H1 (cell line): ENCODE data around the gene LCOR. TPM values are rescaled to one million over a fixed set of nuclear protein-coding genes. Genes with fewer than 3 reads are reported as not detected.

Source experiments
- CTCF ChIA-PET: fragments of 300-600 bp; sonication (Branson Sonifier 250); formaldehyde crosslinking; loops from one replicate; lab custom pipeline; 2021; ENCODE audit not compliant: partially characterized antibody; lab: Charles Lee
- POLR2A ChIA-PET: fragments of 300-600 bp; sonication (Branson Sonifier 250); formaldehyde crosslinking; loops from one replicate; lab custom pipeline; 2021; ENCODE audit warnings: inconsistent platforms; ENCODE audit not compliant: partially characterized antibody; lab: Charles Lee
- DNase-seq, 2 experiments: peaks; one replicate each; pipeline versions ENCODE4 v3.0.0 to v3.0.0-alpha.2; 2010 to 2022; ENCODE audit warnings: low spot score in 2 of 2, low read depth in 1 of 2, mixed read lengths in 1 of 2
- FAIRE-seq: peaks from 2 replicates; lab custom pipeline; 2011; peaks lifted over from hg19 to GRCh38; lab: Jason Lieb, UNC
- H2AFZ ChIP-seq: 2 replicates; pipeline ENCODE4 v1.8.1; 2012; ENCODE audit warnings: low read length, inconsistent platforms
- H2AK5ac ChIP-seq: 2 replicates; pipeline ENCODE4 v1.6.1; 2013; ENCODE audit warnings: low read depth, low read length
- H2BK120ac ChIP-seq: replicated peaks from 2 replicates; pipeline ENCODE3; 2013; ENCODE audit warnings: low read depth, low read length, inconsistent platforms
- H2BK12ac ChIP-seq: 2 replicates; pipeline ENCODE4 v1.6.1; 2013; ENCODE audit warnings: low read depth, low read length
- H2BK15ac ChIP-seq: 2 replicates; pipeline ENCODE4 v1.6.1; 2013; ENCODE audit warnings: low read length
- H2BK20ac ChIP-seq: 2 replicates; pipeline ENCODE4 v1.6.1; 2013; ENCODE audit warnings: low read length
- H2BK5ac ChIP-seq: 2 replicates; pipeline ENCODE4 v1.6.1; 2013; ENCODE audit warnings: low read depth, low read length
- H3K14ac ChIP-seq: 2 replicates; pipeline ENCODE4 v1.6.1; 2013; ENCODE audit warnings: inconsistent platforms; ENCODE audit not compliant: insufficient read length
- H3K18ac ChIP-seq: 2 replicates; pipeline ENCODE4 v1.6.1; 2013; ENCODE audit warnings: low read length; ENCODE audit errors: extremely low read depth
- H3K23ac ChIP-seq: 2 replicates; pipeline ENCODE4 v1.6.1; 2013; ENCODE audit warnings: inconsistent platforms; ENCODE audit not compliant: insufficient read length
- H3K23me2 ChIP-seq: 2 replicates; pipeline ENCODE4 v1.6.1; 2013; ENCODE audit warnings: low read depth, low read length
- H3K27ac ChIP-seq: 2 replicates; pipeline ENCODE4 v1.6.1; 2011; ENCODE audit warnings: low read depth, low read length, inconsistent platforms
- H3K27me3 ChIP-seq, 4 experiments: replicated peaks in 1 of 4; 1 replicate in 1 of 4; 2 replicates in 3 of 4; pipeline versions ENCODE4 v1.6.1 to v1.8.1; 2011 to 2013; ENCODE audit warnings: low read length in 3 of 4, mild to moderate bottlenecking in 3 of 4, inconsistent platforms in 2 of 4, mixed read lengths in 2 of 4, moderate library complexity in 1 of 4; ENCODE audit not compliant: control insufficient read depth in 3 of 4, insufficient read depth in 3 of 4; ENCODE audit errors: extremely low read depth in 1 of 4
- H3K36me3 ChIP-seq, 4 experiments: 2 replicates each; pipeline versions ENCODE4 v1.6.1 to v1.8.1; 2011 to 2013; ENCODE audit warnings: mild to moderate bottlenecking in 4 of 4, low read length in 3 of 4, moderate library complexity in 2 of 4, control low read depth in 1 of 4, inconsistent platforms in 1 of 4; ENCODE audit not compliant: insufficient read depth in 4 of 4, control insufficient read depth in 2 of 4
- H3K4ac ChIP-seq: replicated peaks from 2 replicates; pipeline ENCODE3; 2013; ENCODE audit warnings: low read length, low read depth, mixed read lengths, inconsistent platforms; ENCODE audit not compliant: insufficient read length
- H3K4me1 ChIP-seq, 4 experiments: replicated peaks in 1 of 4; 1 replicate in 1 of 4; 2 replicates in 3 of 4; pipeline versions ENCODE4 v1.6.1 to v1.8.1; 2011 to 2013; ENCODE audit warnings: low read length in 3 of 4, inconsistent platforms in 2 of 4, mixed read lengths in 1 of 4; ENCODE audit not compliant: insufficient read depth in 4 of 4, control insufficient read depth in 3 of 4
- H3K4me2 ChIP-seq, 2 experiments: 2 replicates each; pipeline versions ENCODE4 v1.6.1 to v1.8.1; 2011 to 2013; ENCODE audit warnings: low read depth in 2 of 2, low read length in 2 of 2, control low read depth in 1 of 2, inconsistent platforms in 1 of 2, mild to moderate bottlenecking in 1 of 2; ENCODE audit not compliant: insufficient read depth in 1 of 2
- H3K4me3 ChIP-seq, 4 experiments: fragments of 200-600, 300-600 bp in 1 of 4; sonication (generic), shearing (Covaris generic), sonication (Bioruptor Twin) in 1 of 4; 2 replicates each; pipeline versions ENCODE4 v1.5.1 to v1.8.1; 2011 to 2016; ENCODE audit warnings: low read length in 4 of 4, low read depth in 3 of 4, control low read depth in 2 of 4, inconsistent platforms in 2 of 4, mild to moderate bottlenecking in 2 of 4, mixed read lengths in 1 of 4, moderate library complexity in 1 of 4; ENCODE audit not compliant: insufficient read depth in 2 of 4; ENCODE audit errors: extremely low read depth in 1 of 4
- H3K56ac ChIP-seq: replicated peaks from 2 replicates; pipeline ENCODE3; 2013; ENCODE audit warnings: low read depth, mild to moderate bottlenecking, mixed read lengths, low read length, inconsistent platforms; ENCODE audit not compliant: insufficient read length
- H3K79me1 ChIP-seq: 2 replicates; pipeline ENCODE4 v1.6.1; 2013; ENCODE audit warnings: low read depth, low read length, control low read depth
- H3K79me2 ChIP-seq, 2 experiments: 2 replicates each; pipeline versions ENCODE4 v1.6.1 to v1.8.1; 2012 to 2013; ENCODE audit warnings: low read length in 2 of 2, mild to moderate bottlenecking in 2 of 2, inconsistent platforms in 1 of 2; ENCODE audit not compliant: insufficient read depth in 2 of 2, control insufficient read depth in 1 of 2
- H3K9ac ChIP-seq, 4 experiments: replicated peaks in 1 of 4; 1 replicate in 1 of 4; 2 replicates in 3 of 4; pipeline versions ENCODE4 v1.6.1 to v1.8.1; 2011 to 2013; ENCODE audit warnings: low read depth in 3 of 4, low read length in 3 of 4, control low read depth in 2 of 4, mild to moderate bottlenecking in 2 of 4, moderate library complexity in 2 of 4, inconsistent platforms in 1 of 4; ENCODE audit errors: extremely low read depth in 1 of 4
- H3K9me3 ChIP-seq, 2 experiments: 2 replicates each; pipeline versions ENCODE4 v1.6.1 to v1.8.1; 2012 to 2013; ENCODE audit warnings: mild to moderate bottlenecking in 2 of 2, moderate library complexity in 2 of 2, control low read depth in 1 of 2, inconsistent platforms in 1 of 2, low read depth in 1 of 2, low read length in 1 of 2, mixed read lengths in 1 of 2; ENCODE audit not compliant: insufficient read depth in 2 of 2
- H4K20me1 ChIP-seq, 2 experiments: replicated peaks in 1 of 2; 2 replicates each; pipeline versions ENCODE3 to v1.8.1; 2011 to 2013; ENCODE audit warnings: inconsistent platforms in 2 of 2, low read length in 2 of 2, mild to moderate bottlenecking in 1 of 2; ENCODE audit not compliant: insufficient read depth in 2 of 2, control insufficient read depth in 1 of 2
- H4K5ac ChIP-seq: 2 replicates; pipeline ENCODE4 v1.6.1; 2013; ENCODE audit warnings: low read length, low read depth, mixed read lengths, inconsistent platforms; ENCODE audit not compliant: insufficient read length
- H4K8ac ChIP-seq: 2 replicates; pipeline ENCODE4 v1.8.0; 2013; ENCODE audit warnings: mild to moderate bottlenecking, moderate library complexity, low read length, inconsistent platforms; ENCODE audit not compliant: insufficient read depth; ENCODE audit errors: extremely low read depth
- H4K91ac ChIP-seq: replicated peaks from 2 replicates; pipeline ENCODE3; 2013; ENCODE audit warnings: low read length, mixed read lengths, inconsistent platforms; ENCODE audit not compliant: insufficient read length
- ASH2L ChIP-seq: fragments of 200-600, 300-600 bp; sonication (generic); IDR thresholded peaks from one replicate; pipeline ENCODE4 v1.7.1; 2017; ENCODE audit warnings: low read length
- ATF3 ChIP-seq: IDR thresholded peaks from 2 replicates; pipeline ENCODE4 v1.6.1; 2011; ENCODE audit warnings: low read depth, mild to moderate bottlenecking, low read length; ENCODE audit not compliant: insufficient read depth
- EP300 ChIP-seq, 2 experiments: IDR thresholded peaks; 1 replicate in 1 of 2; 2 replicates in 1 of 2; pipeline ENCODE4 v1.6.1; 2011 to 2012; ENCODE audit warnings: low read depth in 2 of 2, low read length in 2 of 2, mild to moderate bottlenecking in 2 of 2, borderline replicate concordance in 1 of 2, inconsistent platforms in 1 of 2, moderate library complexity in 1 of 2
- GABPA ChIP-seq: IDR thresholded peaks from 2 replicates; pipeline ENCODE4 v1.6.1; 2011; ENCODE audit warnings: mild to moderate bottlenecking, low read length, moderate library complexity, borderline replicate concordance; ENCODE audit not compliant: insufficient read depth
- HDAC2 ChIP-seq, 2 experiments: fragments of 300-600 bp in 1 of 2; sonication (generic) in 1 of 2; IDR thresholded peaks; 2 replicates each; pipeline ENCODE4 v1.6.1; 2011 to 2012; ENCODE audit warnings: low read depth in 2 of 2, low read length in 2 of 2, mild to moderate bottlenecking in 2 of 2, moderate library complexity in 2 of 2, borderline replicate concordance in 1 of 2, inconsistent platforms in 1 of 2
- HDAC6 ChIP-seq: IDR thresholded peaks from one replicate; pipeline ENCODE4 v1.7.1; 2012; ENCODE audit warnings: low read depth, mild to moderate bottlenecking, inconsistent platforms, low read length, moderate library complexity
- KDM4A ChIP-seq: IDR thresholded peaks from one replicate; pipeline ENCODE4 v1.7.1; 2012; ENCODE audit warnings: low read depth, mild to moderate bottlenecking, moderate library complexity, low read length, inconsistent platforms; ENCODE audit not compliant: severe bottlenecking
- POLR2A ChIP-seq, 2 experiments: IDR thresholded peaks; 1 replicate in 1 of 2; 2 replicates in 1 of 2; pipeline ENCODE4 v1.6.1; 2011; ENCODE audit warnings: low read depth in 2 of 2, low read length in 2 of 2, mild to moderate bottlenecking in 2 of 2; ENCODE audit errors: control extremely low read depth in 1 of 2
- TCF12 ChIP-seq: IDR thresholded peaks from 2 replicates; pipeline ENCODE4 v1.6.1; 2011; ENCODE audit warnings: low read depth, mild to moderate bottlenecking, low read length
- WGBS, 2 experiments: shearing (Covaris generic) in 1 of 2; methylation state at CpG; one replicate each; pipeline versions ENCODE4 v1.1.6 to v1.1.7; 2013 to 2015; ENCODE audit warnings: low lambda C conversion rate in 2 of 2, mixed read lengths in 2 of 2, inconsistent platforms in 1 of 2, low coverage in 1 of 2, missing lambda C conversion rate in 1 of 2; ENCODE audit not compliant: insufficient replicate concordance in 2 of 2, insufficient coverage in 1 of 2, insufficient read length in 1 of 2; ENCODE audit errors: extremely low coverage in 1 of 2, missing lambda C conversion rate in 1 of 2; 5-methylcytosine and 5-hydroxymethylcytosine counted together
- polyA plus RNA-seq, 7 experiments: library from polyadenylated mRNA; depleted of rRNA in 3 of 7; stranded (reverse) in 5 of 7; unstranded in 2 of 7; fragments of >200 nt in 5 of 7; fragments of 200-250 nt in 2 of 7; gene quantifications; 1 replicate in 5 of 7; 2 replicates in 1 of 7; 4 replicates in 1 of 7; pipeline versions ENCODE4 v1.2.1 to v1.2.3, GENCODE V29; 2011 to 2013; ENCODE audit warnings: missing spikeins in 2 of 7, mixed read lengths in 2 of 7
- total RNA-seq: library from RNA; stranded (reverse); fragmentation: NEBNext Ultra II Directional; extraction: Animal tissue kit (Norgen Biotek cat#: 25700); gene quantifications from 2 replicates; pipeline ENCODE4 v1.2.1, GENCODE V29; 2021

The LCOR gene
- total and polyA plus RNA-seq, 2 of the 8 experiments (the other 6 are each of a cell fraction or from before 2014, with no cell fraction given): 4.7 to 25.5 TPM

DNA sequence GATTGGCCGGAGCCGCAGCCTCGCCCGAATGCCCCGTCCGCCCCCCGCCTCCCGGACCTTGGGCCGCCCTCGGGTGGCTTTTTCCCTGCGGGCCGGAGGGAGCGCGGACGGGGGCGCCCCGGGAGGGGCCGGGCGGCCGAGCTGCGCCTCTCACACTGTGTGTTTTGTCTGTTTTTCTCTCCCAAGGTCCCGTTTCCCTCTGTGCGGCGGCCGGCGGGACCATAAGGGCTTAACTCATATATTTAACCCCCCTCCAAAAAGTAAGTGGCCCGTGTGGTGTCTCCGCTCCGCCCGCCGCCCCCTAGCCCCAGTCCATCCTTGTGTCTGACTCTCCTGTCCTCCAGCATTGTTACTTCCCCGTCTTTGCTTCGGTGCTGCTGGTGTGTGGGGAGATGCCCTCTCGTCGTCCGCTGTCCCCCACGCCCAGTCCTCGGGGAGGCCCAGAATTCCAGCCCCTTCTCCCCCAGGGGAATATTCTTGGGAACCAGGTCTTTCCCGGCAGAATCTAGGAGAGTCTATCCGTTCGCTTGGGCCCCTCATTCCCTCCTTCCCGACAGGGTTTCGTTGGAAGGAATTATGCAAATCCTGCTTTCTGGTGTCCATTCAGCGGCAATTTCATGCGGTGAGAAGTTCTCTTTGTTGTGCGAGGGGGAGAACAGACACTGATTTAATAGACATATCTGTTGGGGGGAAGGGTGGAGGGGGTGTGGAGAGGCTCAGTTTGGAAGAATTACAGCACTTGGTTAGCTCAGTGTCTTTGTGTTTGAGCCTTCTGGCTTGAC is 1.3 kb downstream of the LCOR start:
- Histone ChIP-seq H3K4me1 (peaks cover 0 to 3% (median 0%) of the 10 kb centered on the region in 4 experiments; a peak in 2 of 7 replicates), H2BK20ac (no peak overlapping the region), H4K91ac (no peak overlapping the region), H2BK120ac (no peak overlapping the region), H3K23me2 (peaks cover 4% of the 10 kb centered on the region; the same call in 1 of the 2 replicates), H3K14ac (no peak overlapping the region), H3K36me3 (no peaks in the 10 kb centered on the region), H3K23ac (no peak overlapping the region), H2BK15ac (no peak overlapping the region), H3K4ac (no peak overlapping the region), H3K79me1 (no peaks in the 10 kb centered on the region; the same call in 1 of the 2 replicates), H3K56ac (no peak overlapping the region), H3K4me2 (peak overlapping the region; percentile 84 to 87), H4K20me1 (peaks cover 0 to 8% of the 10 kb centered on the region in 2 experiments), H3K27me3 (no peaks in the 10 kb centered on the region; a peak in 1 of 7 replicates), H3K9me3 (no peaks in the 10 kb centered on the region; a peak in 1 of 4 replicates), H2AK5ac (no peak overlapping the region), H3K79me2 (peaks cover 18 to 48% of the 10 kb centered on the region in 2 experiments), H4K8ac (peak overlapping the region; percentile 81; the same call in 1 of the 2 replicates), H3K27ac (peak overlapping the region; percentile 28; the same call in 1 of the 2 replicates), H2AFZ (no peak overlapping the region), H3K4me3 (peak overlapping the region; percentile 71 to 91 (median 82)), H2BK5ac (no peak overlapping the region), H4K5ac (no peak overlapping the region), H2BK12ac (peak overlapping the region; percentile 80; the same call in 1 of the 2 replicates), H3K9ac (peak overlapping the region in 3 of 4 experiments; percentile 35 to 73 (median 58); a peak in 6 of 7 replicates), H3K18ac (peak overlapping the region; percentile 73)
- FAIRE-seq: no peak
- ChIA-PET POLR2A (interaction anchor here (0.6 to 2.1 kb wide), 12 partner anchors 12 to 190 kb away, joined by 3 to 16 read pairs (median 4); no protein-coding TSS in a partner anchor), CTCF (interaction anchor here (0.7 to 0.9 kb wide), 2 partner anchors 377 to 445 kb away, joined by 3 read pairs; no protein-coding TSS in a partner anchor)
- DNase-seq: peak in 1 of 2 experiments; percentile 55
- WGBS, 2 experiments: 2% methylated on average over 19 of the region's 46 CpGs; no CpG with 5 or more reads in 1 of the 2 experiments
- TF ChIP-seq KDM4A (peak; percentile 64), POLR2A (IDR thresholded peaks at IDR 0.05; ENCODE audit: control extremely low read depth in 1 of 2, low read depth in 2 of 2, low read length in 2 of 2) (no peak), HDAC2 (IDR thresholded peaks at IDR 0.05; ENCODE audit: borderline replicate concordance in 1 of 2, low read depth in 2 of 2, low read length in 2 of 2) (0 out of 4 replicates have a peak, but pooled peaks of 1 of the 2 experiments have one; percentile 31), ATF3 (no peak), TCF12 (no peak), EP300 (IDR thresholded peaks at IDR 0.05; ENCODE audit: borderline replicate concordance in 1 of 2, low read depth in 2 of 2, low read length in 2 of 2) (no peak), GABPA (no peak), HDAC6 (no peak), ASH2L (peak; percentile 45)
